ENCODE data around the gene RBP5. TPM values are rescaled to one million over a fixed set of nuclear protein-coding genes. Genes with fewer than 3 reads are reported as not detected.

Gene RBP5
- total and polyA plus RNA-seq, 10 of the 15 experiments (the other 5 are each of a cell fraction or from before 2014, with no cell fraction given) = 0.11 to 1.1 (median 0.31) TPM; not detected in 4

- TF ChIP-seq ZNF622 (IDR thresholded peaks at IDR 0.05) (no peak), E2F8 (IDR thresholded peaks at IDR 0.05; ENCODE audit: low read depth, partially characterized antibody) (no peak), BCL3 (IDR thresholded peaks at IDR 0.05; ENCODE audit: borderline replicate concordance, insufficient read depth, low read depth, low read length, poor library complexity, severe bottlenecking) (no peak), BRCA1 (IDR thresholded peaks at IDR 0.05; ENCODE audit: low read depth, low read length) (no peak), FOXM1 (IDR thresholded peaks at IDR 0.05; ENCODE audit: low read depth, low read length) (no peak), SMAD5 (IDR thresholded peaks at IDR 0.05; ENCODE audit: low read depth) (no peak), SMAD1 (IDR thresholded peaks at IDR 0.05; ENCODE audit: low read depth, partially characterized antibody) (no peak)
Observed at GRCh38 chr12:7146228-7146627, 17.5 kb upstream of the RBP5 start (continued).

- Histone ChIP-seq H2AFZ (ENCODE audit: control insufficient read depth, low read depth, low read length) (no peak overlapping the region), H3K27me3 (replicated peaks in 1 of 2; ENCODE audit: control insufficient read depth in 2 of 2, insufficient read depth in 2 of 2, low read length in 1 of 2) (no peaks in the 10 kb centered on the region), H3K9ac (ENCODE audit: control insufficient read depth, insufficient read depth, low read length) (no peak overlapping the region), H3K79me2 (ENCODE audit: control insufficient read depth, insufficient read depth, low read length) (no peaks in the 10 kb centered on the region), H3K4me3 (no peak overlapping the region), H4K20me1 (ENCODE audit: control insufficient read depth, insufficient read depth) (no peaks in the 10 kb centered on the region; the same call in 1 of the 2 replicates), H3K4me1 (ENCODE audit: control insufficient read depth, insufficient read depth, low read length) (no peaks in the 10 kb centered on the region), H3K36me3 (ENCODE audit: control insufficient read depth in 2 of 2, insufficient read depth in 2 of 2, low read length in 1 of 2) (peaks cover 7 to 27% of the 10 kb centered on the region in 2 experiments), H3K27ac (ENCODE audit: control insufficient read depth, insufficient read depth) (no peak overlapping the region), H3K9me3 (replicated peaks; ENCODE audit: control insufficient read depth, insufficient read depth, low read length) (no peaks in the 10 kb centered on the region; the same call in 2 of the 3 replicates), H3K4me2 (ENCODE audit: control insufficient read depth, insufficient read depth) (no peak overlapping the region)
- intact Hi-C loops (cut with micrococcal nuclease; ENCODE audit: unreplicated experiment) = no loop called here
- FAIRE-seq (no peak), DNase-seq (ENCODE audit: low read depth, low spot score) (no peak), ATAC-seq (no peak)
- POLR2A ChIA-PET = no interaction called here
- SMC1A ChIA-PET (ENCODE audit: uncharacterized antibody, unreplicated experiment) = interaction anchor here (1.3 to 2.7 kb wide), 3 partner anchors 20 to 181 kb away, joined by 4 to 13 read pairs (median 4); no protein-coding TSS in a partner anchor
- RAD21 ChIA-PET (ENCODE audit: unreplicated experiment) = no interaction called here
- CTCF ChIA-PET = interaction anchor here (1.1 to 6.1 kb wide), 12 partner anchors 8 to 224 kb away, joined by 3 to 44 read pairs (median 4); partner anchors contain the start of gene C1RL
- WGBS (ENCODE audit: insufficient coverage, insufficient replicate concordance, low lambda C conversion rate, missing lambda C conversion rate) = 58% methylated on average over 4 of the region's 4 CpGs
- in situ Hi-C loops (cut with MboI) = no loop called here
- no TSS peak for BruUV-seq (replicated peaks)
- no peak for TF ChIP-seq PBX3 (IDR thresholded peaks at IDR 0.05; ENCODE audit: insufficient replicate concordance, low read depth, low read length)
- TF ChIP-seq E2F8 (IDR thresholded peaks at IDR 0.05; ENCODE audit: low read depth, partially characterized antibody) = no peak
- no peak for TF ChIP-seq CEBPB (IDR thresholded peaks at IDR 0.05; ENCODE audit: borderline replicate concordance in 1 of 2, low read depth in 2 of 2, low read length in 2 of 2)
- no peak for TF ChIP-seq RAD21 (IDR thresholded peaks at IDR 0.05; ENCODE audit: insufficient read depth, low read depth, low read length)
- TF ChIP-seq GABPA (IDR thresholded peaks at IDR 0.05; ENCODE audit: low read depth) = no peak
- no peak for TF ChIP-seq ELK1 (IDR thresholded peaks at IDR 0.05; ENCODE audit: low read depth, low read length)
Observed at GRCh38 chr12:7145671-7146070, 17.0 kb upstream of the RBP5 start.
